Inflammatory macrophage treated with lipopolysaccharide for 1 hour (primary cell): ENCODE results near the gene CASP4.
"Not testable (repeated sequence)": the region's sequence is repeated elsewhere in the genome, so short reads cannot be mapped to it uniquely, and the experiment has no call there.

ENCODE experiments used
- DNase-seq, 2 donors: peaks; one replicate each; pipeline ENCODE4 v3.0.0-alpha.2; 2020 to 2022

The CASP4 gene

DNA sequence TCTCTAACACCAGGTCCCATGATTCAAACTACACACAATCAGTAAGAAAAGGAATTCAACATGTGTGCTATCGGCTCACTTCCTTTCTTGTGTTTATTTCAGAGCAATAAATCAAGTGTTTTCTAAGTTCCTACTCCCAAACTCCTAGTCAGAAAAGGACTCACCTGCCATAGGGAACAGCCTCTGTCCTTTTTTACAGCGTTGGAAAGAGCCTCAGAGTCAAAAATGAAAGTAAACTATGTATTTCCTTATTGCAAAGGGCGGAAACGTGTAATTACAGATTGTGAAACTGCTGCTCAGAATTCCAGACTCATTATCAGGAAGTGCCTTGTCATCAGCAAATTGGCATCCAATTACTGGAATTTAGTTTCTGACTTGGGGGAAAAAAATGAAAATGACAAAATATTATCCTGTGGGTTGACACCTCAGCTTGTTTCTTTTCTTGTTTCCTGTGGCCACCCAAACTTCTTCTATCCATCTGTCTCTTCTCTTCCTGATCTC, at the start of gene CASP4:
CASP4 (minus strand) TSS at position 220 of the 501 bp plus-strand sequence; CDS start at position 171, 49 bp downstream.
- peak; percentile 85 to 91 for DNase-seq

DNA sequence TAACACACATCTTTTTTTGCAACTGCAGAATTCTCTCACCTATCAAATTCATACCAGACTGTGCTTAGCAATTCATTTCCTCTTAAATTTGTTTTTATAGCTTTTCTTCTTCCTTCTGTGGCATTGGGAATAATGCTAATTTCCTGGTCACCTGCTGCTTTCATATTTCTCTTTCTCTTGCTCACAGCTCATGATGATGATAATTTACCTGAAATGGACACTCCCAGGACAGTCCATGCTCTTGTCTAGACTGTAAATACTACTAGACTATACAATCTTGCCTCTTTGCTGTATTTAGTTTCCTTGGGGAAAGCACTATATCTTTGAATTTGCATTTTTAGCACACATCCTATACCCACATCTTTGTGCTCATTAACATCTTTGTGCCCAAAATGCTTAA, 39.1 kb upstream of the CASP4 start:
- DNase-seq: no peak

DNA sequence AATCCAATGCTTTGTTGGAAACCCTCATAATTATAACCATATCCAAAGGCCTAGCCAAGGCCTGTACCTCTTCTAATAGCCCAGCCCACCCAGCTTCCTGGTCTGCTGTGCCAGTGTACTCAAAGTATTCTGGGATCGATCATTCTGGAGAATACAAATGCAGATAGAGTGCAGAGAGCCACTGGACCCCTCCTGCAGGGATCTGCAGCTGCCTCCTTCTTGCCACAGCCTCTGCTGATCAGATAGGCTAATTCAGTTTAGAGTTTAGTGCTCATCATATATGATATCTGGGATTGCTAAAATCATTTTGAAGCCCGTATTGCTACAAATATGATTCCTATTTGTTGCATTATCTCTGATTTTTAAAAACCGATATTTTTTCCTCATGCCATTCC, 37.1 kb upstream of the CASP4 start:
- DNase-seq: no peak

DNA sequence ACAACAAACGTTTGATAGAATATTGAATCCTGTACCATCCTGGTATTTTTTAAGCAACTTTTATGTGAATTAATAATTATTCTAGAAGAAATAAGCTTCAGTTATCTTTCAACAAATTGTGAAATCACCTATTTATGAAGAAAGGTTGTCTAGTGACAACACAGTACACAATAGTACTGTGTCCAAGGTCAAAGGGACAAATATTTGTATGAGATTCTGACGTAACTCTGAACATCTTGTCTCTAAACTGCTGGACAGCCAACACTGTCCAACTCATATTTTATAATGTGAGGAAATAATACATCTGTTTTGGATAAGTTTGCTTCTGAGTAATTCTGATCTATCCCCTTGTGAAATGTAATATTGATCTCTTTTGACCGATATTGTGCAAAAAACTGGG, 35.6 kb upstream of the CASP4 start:
- DNase-seq: no peak

DNA sequence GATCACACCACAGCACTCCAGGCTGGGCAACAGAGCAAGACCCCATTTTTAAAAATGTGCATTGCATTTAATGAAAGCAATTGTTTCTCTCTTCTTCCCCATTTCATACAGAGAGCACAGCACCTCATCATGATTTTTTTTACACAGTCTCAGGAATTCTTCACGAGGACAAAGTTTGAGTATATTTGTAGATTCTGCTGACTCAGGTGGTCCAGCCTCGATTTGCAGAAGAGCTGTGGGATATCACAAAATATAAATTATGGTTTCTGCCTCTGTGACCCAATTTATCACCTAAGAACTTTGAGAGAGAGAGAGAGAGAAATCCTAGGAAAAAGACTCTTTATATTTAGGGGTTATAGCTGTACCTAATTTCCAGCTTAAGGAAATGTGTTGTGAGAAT, 34.8 kb upstream of the CASP4 start:
- DNase-seq: no peak

DNA sequence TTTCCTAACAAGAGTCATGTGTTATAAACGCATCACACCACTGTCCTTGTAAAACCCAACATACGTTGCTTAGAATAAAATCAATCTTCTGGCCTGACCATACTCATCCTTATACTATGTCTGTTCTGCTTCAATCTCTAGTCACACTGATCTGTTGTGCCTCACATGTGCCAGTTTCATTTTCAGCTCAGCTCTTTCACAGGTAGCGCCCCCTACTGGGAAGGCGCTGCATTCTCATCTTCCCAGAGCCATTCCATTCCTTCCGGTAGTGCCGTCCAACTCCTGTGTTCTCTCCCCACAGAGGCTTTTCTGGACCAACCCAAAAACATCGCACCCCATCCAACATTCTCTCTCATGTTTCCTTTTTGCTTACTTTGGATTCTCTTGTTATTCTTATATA, 32.4 kb upstream of the CASP4 start:
- DNase-seq: peak in 1 of 2 donors; percentile 33

DNA sequence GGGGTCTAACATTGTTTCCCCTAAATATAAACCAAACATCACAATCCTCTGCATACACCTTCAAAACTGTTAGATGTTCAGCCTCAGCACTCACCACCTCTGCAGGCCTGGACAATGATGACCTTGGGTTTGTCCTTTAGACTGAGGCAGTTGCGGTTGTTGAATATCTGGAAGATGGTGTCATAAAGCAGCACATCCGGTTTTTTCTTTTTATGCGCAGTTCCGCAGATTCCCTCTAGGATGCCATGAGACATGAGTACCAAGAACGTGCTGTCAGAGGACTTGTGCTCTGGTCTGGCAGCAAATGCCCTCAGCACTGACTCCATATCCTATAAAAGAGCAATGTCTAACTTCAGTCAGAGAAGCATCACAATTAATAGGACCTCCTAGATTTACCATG, 31.8 kb upstream of the CASP4 start:
- DNase-seq: no peak

DNA sequence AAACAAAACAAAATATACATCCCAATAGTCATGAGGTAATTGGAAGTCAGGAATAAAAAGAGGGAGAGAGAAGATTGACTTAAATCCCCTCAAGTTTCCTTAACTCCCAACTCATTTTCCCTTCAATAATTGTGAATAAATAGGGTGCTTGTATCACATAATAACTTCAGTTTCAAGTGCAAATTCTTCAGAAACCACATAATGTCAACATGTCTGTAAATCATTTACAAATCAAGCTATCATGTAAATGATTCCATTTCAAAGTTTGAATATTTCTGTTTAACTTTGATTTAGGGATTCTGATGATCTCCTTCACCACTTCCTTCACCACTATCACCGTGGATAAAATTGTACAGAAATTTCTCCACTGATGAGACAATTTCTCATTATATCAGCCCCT, 31.3 kb upstream of the CASP4 start:
- DNase-seq: no peak

DNA sequence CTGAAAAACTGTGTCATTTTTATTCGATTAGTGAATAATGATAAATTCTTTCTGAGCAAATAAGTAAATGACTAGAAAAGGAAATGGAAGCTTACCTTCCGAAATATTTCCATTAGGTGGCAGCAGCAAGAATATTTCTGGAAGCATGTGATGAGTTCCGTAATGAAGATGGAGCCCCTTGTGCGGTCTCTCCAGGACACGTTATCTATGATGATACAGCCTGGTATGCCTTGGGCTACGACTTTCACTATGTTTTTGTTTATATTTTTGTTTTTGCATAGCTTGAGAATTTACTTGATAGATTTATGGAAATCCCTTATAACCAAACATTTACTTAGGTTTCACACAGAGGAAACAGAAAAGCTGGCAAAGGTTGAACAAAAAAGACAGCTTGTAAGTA, 28.9 kb upstream of the CASP4 start:
- DNase-seq: no peak

DNA sequence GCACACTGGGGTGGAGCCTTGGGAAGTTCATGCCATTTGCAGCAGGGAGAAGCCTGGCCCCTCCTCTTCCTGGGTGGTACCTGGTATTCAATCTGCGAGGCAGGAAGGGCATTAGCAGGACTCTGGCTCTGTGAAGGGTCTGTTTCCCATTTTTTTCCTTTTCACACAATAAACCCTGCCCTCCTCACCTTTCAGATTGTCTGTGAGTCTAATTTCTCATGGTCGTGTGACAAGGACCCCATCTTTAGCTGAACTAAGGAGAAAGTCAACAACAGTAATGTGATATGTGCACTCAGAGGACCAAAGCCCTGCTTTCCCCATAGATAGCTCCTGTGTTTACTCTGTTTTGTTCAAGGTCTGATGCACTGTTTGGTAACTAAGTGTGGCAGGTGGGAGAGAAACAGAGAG, 26.6 kb upstream of the CASP4 start:
- no peak for DNase-seq

DNA sequence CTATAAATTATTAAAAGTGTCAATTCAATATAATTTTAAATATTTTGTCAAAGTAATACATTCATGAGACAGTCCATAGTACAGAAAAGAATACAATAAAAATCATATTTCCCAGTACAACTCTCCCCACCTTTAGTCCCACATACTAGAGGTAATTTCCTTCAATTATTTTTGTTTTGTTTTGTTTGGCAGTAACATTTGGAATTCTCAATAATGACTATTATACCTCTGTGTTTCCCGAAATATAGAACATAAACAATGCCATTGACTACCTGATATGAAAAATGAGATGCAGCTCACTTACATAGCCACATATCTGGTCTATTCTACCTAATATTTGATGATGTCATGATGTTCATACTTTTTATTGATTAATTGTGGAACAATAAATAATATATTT, 24.4 kb upstream of the CASP4 start:
- DNase-seq: no peak

DNA sequence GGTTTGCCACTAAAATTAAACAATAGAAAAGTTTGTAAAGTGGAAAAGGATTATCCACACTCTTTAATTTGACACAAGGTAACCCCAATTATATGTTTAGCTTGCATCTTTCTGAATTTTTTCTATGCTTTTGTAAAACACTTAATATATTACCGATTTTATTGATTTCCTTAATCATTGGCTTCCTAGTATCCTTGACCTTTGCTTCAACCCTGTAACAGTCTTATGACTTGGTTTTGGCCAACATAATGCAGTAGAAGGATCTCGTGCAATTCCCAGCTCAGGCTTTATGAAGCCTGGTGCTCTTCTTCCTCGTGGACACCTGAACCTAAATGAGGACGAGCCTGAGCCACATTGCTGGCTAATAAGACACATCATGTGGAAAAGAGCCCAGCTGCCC, 23.6 kb upstream of the CASP4 start:
- no peak for DNase-seq

DNA sequence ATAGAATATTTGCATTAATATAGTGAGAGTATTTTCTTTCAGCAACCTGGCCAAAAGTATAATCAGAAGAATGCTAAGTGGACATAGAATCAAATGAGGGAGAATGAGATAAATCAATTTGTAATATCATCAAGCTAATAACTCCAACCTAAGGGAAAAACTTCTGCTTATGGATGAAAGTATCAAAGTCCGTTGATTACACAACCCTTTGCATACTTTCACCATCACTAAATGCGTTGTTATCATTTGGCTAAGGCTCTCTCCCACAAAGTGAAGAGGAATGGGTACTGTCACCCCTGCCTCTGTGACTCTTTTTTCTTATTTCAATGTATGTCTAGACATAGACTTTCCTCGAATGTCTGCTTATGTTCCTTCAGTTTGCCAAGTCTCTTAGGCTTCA, 16.4 kb upstream of the CASP4 start:
- no peak for DNase-seq

DNA sequence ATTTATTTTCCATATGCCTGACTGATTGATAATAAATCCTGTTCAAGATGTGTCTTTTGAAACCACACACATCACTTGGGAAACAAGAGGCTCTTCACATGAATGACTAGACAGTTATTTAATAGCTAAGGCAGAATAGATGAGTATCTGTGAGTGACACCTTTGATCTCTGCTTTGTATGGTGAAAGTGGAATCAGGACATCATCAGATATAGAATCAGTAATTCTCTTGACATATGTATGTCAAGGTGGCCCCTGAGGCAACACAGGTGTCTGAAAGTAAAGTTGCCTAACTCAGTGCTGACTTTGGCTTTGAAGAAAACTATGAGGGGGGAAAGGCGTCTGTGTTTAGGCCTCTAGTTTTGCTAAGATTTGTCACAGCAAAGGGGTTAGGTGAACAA, 11.5 kb upstream of the CASP4 start:
- no peak for DNase-seq

DNA sequence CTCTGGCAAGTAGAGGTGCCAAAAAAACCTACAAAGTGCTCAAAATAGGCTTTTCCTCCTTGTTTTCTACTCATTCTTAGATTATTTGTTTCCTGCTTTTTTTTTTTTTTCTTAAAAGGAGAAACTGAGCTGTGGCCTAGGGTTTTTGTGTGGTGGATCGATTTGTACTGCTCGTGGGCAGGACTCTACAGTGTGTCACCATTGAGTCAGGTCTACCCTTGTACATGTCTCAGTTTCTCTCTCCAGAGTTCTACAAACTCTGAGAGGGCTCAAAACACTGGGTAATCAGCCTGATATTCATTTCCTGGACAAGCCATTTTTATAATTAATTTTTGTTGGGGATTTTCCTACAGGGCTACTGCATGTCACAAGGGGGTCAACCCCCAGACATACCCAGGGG, 5.2 kb upstream of the CASP4 start:
- no peak for DNase-seq

DNA sequence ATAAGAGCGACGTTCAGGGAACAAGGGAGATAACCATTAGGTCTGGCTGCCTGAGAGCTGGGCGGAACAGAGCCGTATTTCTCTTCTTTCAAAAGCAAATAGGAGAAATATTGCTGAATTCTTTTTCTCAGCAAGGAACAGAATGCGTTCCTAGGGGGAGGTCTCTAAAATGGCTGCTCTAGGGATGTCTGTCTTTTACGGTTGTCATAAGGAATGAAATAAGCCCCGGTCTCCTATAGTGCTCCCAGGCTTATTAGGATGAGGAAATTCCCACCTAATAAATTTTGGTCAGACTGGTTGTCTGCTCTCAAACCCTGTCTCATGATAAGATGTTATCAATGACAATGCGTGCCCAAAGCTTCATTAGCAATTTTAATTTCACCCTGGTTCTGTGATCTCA, 4.5 kb upstream of the CASP4 start:
- not testable (repeated sequence) for DNase-seq

DNA sequence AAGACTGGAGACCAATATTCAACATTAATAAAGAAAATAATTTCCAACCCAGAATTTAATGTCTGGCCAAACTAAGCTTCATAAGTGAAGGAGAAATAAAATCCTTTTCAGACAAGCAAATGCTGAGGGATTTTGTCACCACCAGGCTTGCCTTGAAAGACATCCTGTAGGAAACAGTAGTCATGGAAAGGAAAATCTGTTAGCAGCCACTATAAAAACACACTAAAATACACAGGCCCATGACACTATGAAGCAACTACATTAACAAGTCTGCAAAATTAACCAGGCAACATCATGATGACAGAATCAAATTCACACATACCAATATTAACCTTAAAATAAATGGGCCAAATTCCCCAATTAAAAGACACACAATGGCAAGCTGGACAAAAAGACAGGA, 2.4 kb upstream of the CASP4 start:
- no peak for DNase-seq

DNA sequence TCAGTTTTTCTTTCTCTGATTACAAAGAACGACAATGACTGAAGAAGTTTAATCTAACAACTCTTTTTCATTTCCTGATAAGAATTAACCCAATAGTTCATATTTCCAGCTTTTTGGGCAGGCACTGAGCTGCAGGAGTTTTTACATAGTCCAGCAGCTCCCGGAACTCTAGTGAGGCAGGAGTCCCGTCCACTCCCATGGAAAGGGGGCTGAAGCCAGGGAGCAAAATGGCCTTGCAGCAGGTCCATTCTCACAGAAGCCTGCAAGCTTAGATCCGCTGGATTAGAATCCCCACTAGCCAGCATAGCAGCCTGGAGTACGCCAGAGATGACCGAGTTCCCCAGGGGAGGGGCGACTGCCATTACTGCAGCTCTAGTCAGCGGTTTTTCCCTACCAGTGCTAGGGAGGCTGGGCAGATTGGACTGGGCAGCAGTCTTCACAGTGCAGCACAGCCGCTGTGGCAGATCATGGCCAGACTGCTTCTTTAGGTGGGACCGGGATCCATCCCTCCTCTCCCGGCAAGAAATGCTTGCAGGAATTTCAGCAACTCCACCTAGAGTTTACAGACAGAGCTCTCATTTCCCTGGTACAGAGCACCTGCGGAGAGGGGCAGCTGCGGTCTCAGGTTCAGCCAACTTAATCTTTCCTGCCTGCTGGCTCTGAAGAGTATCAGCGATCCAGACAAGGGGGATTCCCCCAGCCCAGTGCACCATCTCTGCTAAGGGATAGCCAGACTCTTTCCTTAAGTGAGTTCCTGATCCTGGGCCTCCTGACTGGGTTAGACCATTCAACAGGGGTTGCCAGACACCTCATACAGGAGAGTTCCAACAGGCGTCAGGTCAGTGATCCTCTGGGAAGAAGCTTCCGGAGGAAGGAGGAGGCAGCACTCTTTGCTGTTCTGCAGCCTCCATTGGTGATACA, 742 bp upstream of the CASP4 start:
- DNase-seq: no peak

DNA sequence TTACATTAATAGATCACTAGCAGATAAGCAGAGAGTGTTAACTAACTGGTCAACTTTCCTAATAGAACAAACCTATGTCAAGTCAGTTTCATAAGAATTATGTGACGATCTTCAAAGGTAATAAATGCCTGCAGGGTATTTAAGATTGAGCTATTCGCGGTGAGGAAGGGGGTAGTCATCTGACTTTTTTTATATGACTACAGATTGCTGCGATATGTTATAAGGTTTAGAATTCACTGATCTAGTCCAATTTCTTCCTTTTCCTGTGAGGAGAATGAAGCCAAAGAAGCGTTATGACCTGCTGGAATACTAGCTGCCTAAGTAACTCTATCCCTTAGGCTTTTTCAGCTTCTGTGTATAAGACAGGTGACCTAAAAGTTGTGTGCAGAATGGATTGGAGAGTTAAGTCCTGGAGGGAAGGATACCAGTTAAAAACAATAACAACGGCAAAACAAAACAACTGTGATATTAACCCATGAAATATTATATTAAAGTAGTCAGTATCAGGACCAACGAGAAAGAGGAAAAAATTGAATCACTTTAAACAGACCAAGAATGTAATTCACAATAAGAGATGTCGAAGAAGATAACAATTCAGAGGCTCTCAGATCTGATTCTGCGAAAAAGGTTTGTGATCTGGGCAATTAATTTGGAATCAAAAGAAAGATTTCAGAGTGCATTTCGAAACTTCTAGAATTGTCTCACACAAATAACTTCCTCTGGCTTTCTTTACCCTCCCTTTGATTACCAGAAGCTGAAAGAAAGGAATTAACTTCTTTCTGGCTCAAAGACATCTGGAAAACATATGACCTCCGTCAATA, 630 bp downstream of the CASP4 start:
- peak in 1 of 2 donors; percentile 20 for DNase-seq

DNA sequence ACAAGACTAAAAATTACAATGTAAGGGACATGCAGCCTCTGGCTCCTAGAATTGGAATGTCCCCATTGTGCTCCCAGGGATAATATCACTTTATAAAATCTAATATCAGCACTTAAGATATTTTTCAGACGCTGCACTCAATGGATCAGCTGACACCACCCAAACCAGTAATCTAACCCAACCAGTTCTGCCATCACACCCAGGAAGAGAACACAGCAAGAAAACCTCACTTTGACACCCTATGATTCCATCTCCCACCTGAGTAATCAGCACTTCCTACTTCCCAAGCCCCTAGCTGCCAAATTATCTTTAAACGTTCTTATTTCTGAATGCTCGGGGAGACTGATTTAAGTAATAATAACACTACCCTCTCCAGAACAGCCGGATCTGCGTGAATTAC, 2.6 kb downstream of the CASP4 start:
- no peak for DNase-seq

DNA sequence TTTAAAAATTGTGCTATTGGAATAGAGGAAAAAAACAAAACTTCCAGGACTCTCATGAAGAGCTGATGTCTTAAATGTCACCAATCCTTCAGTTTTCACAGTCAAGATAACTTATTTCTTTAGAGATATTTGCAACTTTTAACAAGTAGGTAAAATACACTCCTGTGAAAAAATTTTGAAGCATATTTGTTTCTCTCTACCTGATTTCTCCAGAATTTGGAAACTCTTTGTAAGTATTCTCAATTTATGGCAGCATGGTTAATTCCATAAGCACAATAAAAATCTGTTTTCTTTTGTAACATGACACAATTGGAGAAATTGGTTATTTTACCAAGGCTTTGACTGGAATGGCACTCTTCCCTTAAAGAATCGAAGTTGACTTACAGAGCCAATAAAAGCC, 4.1 kb downstream of the CASP4 start:
- no peak for DNase-seq

DNA sequence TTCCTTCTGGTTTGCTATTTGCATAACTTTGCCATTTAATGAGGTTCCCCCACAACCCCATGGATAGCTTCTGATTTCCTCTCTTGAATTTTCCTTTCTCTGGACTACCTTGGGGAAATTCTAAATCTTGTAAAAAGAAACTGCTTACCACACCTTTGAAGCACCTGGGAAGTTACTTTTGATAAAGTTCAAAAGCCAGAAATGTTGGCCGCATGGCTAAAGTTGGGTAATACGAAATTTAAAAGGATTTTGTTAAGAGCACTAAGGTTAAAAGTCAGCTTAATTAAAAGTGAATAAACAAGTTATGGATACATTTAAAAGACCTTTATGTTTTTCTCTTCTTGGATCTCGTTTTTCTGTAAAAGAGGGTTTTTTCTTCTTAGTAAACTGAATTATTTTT, 5.5 kb downstream of the CASP4 start:
- DNase-seq: no peak

DNA sequence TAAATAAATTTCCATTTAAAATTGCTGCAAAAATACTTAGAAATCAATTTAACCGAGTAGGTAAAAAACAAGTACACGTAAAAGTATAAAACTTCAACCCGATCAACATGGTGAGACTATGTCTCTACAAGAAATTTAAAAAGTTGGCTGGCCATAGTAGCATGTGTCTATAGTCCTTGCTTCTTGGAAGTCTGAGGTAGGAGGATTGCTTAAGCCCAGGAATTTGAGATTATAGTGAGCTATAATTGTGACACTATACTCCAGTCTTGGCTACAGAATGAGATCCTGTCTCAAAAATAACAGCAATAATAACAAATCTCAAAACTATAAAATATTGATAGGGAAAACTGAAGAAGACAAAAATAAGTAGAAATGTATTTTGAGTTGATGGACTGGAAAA, 11.1 kb downstream of the CASP4 start:
- DNase-seq: no peak

DNA sequence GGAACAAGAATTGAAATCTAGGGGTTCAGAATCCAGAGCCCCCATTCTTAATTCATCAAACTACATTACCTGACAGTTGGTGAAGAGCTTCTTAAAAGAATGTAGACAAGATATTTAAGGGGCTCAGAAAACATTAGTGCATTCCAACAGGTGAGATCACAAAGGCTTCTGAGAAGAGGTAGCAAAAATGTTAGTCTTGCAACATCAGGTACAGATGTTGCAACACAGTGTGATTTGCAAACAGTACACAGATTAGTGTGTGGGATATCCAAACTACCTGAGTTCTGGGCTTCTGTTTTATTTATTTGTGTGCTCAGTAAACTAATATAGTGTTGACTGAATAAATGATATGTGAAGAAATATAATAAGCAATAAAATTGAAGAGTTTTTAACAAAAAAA, 11.8 kb downstream of the CASP4 start:
- no peak for DNase-seq
